ENCODE data around the gene MNAT1.

DNA sequence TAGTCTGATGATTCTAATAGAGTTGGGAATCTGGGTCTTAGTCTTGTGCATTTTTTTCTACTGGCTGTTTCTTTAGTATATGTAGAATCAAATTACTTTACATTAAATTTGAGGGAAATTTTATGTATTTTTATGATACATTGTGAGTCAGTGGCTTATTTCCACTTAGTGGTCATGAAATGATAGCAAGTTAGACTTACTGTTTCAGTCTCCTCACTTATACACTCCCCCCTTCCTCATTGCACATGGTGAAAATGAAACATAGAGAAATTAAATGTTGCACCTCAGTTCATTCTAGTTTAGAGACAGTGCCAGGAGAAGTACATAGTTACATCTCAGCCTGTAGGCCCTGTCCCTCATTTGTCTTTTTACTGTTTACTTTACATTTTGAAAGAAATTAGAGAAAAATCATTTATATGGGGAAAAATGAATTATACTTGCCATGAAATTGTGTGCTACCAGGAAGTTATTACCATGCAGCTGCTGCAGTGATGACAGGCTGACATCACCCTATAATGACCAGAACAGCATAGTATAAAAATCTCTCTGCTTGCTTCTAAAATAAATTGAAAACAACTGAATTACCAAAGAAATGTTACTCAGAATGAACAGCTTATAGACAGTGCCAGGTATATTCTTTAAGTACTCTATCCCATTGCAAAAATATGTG lies 133.1 kb downstream of the MNAT1 start:
- TF ChIP-seq, protein P1, sequence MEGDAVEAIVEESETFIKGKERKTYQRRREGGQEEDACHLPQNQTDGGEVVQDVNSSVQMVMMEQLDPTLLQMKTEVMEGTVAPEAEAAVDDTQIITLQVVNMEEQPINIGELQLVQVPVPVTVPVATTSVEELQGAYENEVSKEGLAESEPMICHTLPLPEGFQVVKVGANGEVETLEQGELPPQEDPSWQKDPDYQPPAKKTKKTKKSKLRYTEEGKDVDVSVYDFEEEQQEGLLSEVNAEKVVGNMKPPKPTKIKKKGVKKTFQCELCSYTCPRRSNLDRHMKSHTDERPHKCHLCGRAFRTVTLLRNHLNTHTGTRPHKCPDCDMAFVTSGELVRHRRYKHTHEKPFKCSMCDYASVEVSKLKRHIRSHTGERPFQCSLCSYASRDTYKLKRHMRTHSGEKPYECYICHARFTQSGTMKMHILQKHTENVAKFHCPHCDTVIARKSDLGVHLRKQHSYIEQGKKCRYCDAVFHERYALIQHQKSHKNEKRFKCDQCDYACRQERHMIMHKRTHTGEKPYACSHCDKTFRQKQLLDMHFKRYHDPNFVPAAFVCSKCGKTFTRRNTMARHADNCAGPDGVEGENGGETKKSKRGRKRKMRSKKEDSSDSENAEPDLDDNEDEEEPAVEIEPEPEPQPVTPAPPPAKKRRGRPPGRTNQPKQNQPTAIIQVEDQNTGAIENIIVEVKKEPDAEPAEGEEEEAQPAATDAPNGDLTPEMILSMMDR (IDR thresholded peaks at IDR 0.05 in 8 of 11, conservative IDR thresholded peaks at IDR 0.05 in 3 of 11) = no peak
- TF ChIP-seq POLR2A (IDR thresholded peaks at IDR 0.05) = no peak

All from spleen (tissue), 7 donors.